Measurements from ENCODE around the gene CCDC71.

The CCDC71 gene

DNA sequence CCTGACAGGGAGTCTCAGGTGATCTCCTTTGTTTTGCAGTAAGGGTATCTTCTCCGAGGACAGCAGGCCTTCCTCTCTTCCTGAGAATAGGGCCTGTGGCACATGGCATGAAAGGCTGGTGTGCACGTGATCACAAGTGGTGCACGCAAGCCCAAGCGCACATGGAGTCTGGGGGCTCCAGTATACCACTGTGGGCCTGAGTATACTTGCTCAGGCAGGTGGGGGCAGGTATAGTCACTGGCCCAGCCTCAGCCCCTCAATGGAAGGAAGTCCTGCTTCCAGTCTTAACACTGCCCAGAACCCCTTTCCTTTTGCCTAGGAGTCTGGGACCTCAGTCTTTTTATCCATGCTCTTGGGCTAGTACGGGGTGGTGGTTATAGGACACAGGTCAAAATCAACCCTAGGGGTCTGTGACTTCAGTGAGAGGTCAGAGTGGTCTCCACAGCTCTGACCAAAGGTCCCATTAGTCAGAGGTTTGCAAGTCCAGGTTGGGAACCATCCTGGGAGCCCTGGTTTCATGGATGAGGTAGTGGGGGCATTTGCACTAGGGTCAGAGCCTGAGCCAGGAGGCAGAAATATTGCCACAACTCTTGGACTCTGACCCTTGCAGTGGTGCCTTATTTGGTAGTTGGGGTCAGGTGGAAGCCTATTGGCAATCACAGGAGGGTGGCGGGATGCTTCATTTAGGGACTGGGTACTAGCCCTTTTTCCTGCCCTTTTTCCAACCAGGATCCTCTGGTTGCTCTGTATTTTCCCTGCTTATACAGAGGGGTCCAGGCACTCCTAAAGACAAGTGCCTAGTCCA is 823 bp upstream of the CCDC71 start:
- no peak for DNase-seq

GRCh38 chr3:49164983-49165720 is 979 bp downstream of the CCDC71 start:
- DNase-seq = no peak

DNA sequence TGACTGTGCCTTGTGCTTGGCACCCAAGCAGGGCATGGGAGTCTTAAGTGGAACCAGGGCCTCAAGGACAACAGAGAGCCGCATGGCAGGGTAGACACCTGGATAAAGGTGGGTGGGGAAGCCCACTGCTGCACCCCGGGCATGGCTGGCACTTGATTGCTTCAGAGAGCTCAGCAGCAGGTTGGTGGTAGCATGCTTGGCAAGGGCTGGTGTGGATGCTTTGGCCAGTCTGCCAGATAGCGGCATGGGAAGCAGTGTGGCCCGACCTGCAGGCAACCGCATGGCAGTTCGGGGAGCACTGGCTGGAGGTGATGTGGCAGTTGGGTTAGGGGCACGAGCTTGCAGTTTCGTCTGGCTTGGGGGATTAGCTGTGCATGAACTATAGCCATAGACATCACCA is 2.5 kb downstream of the CCDC71 start:
- no peak for DNase-seq

DNA sequence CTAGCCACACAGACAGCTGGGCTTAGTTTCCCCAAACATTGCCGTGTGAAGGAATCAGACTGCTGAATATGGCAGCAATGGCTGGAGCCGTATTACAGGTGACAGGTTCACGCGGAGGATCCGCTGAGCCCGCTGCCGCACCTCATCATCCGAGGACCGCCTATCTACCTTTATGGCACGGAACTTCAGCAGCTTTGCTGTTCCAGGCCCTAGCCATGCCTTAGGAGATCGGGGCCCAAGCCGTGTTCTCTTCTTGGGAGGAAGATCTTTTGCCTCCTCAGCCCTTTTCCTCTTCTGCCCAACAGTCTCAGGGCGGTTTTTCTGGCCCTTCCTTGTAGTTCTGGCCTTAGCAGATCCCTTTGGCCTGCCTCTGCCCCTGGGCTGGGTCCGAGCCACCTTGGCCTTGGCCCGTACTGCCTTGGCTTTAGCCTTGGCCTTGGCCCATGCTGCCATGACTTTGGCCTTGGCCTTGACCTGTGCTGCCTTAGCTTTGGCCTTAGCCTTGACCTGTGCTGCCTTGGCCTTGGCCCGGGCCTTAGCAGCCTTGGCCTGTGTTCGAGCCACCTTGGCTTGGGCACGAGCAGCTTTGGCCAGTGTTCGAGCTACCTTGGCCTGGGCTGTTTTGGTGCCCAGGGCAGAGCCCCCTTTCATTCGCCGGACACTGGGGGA is 3.2 kb downstream of the CCDC71 start:
- no peak for DNase-seq

GRCh38 chr3:49161808-49162530 is 4.2 kb downstream of the CCDC71 start:
- no peak for DNase-seq

DNA sequence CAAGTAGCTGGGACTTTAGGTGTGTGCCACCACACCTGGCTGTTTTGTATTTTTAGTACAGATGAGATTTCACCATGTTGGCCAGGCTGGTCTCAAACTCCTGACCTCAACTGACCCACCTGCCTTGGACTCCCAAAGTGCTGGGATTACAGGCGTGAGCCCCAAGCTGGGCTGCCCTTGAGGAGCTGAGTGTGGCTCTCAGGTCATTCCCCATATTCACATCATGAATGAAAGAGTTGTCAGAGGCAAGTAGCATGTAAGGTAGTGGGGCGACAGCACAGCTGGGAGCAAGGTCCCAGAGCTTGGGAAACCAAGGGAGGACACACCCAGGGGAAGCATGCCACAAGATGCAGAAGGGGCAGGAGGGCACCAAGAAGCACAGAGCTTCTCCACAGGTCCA is 4.9 kb downstream of the CCDC71 start:
- no peak for DNase-seq

GRCh38 chr3:49158792-49159191 is 7.3 kb downstream of the CCDC71 start:
- DNase-seq = peak; percentile 91

DNA sequence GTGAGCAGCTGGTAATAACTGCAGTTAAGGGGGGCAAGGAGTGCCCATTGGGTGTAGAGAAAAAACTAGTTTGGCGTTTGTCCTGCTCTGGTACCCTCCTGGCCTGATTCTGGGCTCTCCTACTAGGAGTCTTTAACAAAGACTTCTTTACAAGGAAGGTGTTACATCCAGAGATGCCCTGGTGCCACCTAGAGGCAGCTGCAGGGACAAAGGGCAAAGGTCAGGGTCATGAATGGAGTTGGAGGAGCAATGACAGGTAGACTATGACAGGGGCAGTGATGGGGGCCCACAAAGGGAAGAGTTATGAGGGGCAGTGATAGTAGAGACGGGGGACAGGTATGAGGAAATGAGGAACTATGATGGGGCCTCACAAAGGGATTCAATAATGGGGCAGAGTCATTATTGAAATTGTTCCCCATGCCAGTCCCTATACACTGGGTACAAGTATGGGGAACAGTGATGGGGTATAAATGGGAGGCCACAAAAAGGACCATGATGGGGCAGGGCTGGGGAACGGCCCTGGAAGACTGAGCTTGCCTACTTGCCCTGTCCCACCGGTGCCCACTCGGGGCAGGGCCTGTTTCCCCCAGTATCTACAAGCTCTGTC is 7.9 kb downstream of the CCDC71 start:
- peak; percentile 18 for DNase-seq

- no peak for DNase-seq
Observed at GRCh38 chr3:49157289-49157688, 8.8 kb downstream of the CCDC71 start.

DNA sequence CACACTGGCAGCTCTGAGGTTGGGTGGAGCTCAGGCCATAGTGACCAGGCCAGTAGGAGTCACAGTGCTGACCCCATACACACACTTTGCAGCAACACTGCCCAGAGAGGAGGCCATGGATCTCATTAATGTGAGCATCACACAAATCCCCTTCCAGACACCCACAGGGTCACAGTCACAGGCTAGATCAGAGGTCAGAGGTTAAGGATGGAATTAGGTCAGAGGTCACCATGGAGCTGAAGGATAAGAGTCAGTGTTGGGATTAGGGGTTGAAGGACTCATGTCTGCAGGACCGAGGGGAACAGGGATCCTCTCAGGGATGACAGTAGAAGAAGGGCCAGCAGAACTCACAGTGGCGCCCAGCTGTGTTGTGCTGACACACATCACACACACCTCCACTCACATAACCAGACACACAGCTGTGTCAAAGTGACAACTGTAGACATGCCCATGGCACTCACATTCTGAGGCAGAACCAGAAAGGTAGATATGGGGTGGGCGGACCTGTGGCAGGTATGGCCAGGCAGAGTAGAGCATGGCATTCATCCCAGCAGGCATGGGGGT is 12.7 kb downstream of the CCDC71 start:
- no peak for DNase-seq

DNA sequence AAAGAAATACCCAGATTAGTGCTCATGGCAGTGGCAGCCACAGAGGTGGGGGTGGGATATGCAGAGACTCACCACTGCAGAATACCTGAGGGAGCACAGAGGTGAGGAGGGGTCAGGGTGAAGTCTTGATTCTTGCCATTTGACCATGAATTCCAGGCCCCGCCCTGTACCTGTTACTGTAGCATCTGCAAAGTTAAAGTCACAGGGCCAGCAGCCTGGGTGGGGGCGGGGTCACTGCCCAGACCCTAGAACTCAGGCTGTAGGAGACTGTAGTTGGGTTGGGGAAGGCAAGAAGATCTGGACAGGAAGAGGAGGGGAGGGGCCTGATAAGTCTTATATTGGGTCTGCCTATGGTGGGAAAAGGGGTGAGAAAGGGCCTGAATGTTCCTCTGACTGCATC is 14.5 kb downstream of the CCDC71 start:
- no peak for DNase-seq

DNA sequence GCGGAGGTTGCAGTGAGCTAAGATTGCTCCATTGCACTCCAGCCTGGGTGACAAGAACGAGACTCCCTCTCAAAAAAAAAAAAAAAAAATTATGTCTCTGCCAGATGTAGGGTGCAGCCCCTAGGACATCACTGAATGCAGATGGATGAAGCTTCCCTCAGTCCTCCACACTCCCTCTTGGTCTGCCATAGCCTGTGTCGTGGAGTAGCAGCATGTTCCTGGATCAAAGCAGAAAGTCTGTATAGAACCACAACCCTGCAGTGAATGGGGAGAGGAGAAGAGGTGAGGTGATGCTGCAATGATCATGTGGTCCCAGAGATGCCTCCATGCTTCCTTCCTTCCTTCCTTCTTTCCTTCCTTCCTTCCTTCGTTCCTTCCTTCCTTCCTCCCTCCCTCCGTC is 18.0 kb downstream of the CCDC71 start:
- no peak for DNase-seq

GRCh38 chr3:49140080-49140479 is 26.1 kb downstream of the CCDC71 start:
- DNase-seq = no peak

- DNase-seq = no peak
Observed at GRCh38 chr3:49135499-49135898, 30.6 kb downstream of the CCDC71 start.

DNA sequence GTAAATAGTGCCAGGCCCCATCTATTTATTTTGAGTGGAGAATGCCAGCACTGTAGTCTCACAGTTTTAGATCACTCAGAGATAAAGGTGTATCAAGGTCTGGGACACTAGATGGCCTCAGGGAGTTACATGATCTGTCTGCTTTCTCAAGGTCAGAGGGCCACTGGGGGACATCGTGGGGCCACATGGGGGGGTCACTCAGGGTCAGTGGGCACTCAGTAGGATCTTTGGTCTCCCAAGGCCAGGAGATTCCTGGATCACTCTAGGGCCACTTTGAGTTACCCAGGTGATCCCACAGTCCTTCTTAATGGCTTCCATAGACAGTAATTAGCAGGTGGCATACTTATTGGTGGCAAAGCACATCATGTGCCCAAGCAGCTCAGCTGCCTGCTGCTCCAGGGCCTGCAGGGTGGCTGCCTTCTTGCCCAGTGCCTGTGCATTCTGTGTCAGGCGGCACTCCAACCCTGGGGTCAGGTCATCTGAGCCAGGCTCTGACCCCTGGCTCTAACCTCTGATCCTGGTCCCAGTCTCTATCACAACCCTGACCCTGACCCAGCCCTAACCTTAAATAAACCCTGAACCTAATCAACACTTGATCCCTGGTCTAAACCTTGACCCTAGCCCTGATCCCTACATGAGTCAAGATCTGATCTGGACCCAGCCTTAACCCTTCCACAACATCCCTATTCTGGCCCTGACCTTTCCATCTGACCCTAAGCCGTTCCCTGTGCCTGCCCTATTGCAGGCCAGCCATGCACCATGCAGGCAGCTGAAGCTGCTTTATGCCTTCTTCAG is 31.5 kb downstream of the CCDC71 start:
- DNase-seq = peak; percentile 5

GRCh38 chr3:49133226-49133951 is 32.7 kb downstream of the CCDC71 start:
- peak; percentile 93 for DNase-seq

DNA sequence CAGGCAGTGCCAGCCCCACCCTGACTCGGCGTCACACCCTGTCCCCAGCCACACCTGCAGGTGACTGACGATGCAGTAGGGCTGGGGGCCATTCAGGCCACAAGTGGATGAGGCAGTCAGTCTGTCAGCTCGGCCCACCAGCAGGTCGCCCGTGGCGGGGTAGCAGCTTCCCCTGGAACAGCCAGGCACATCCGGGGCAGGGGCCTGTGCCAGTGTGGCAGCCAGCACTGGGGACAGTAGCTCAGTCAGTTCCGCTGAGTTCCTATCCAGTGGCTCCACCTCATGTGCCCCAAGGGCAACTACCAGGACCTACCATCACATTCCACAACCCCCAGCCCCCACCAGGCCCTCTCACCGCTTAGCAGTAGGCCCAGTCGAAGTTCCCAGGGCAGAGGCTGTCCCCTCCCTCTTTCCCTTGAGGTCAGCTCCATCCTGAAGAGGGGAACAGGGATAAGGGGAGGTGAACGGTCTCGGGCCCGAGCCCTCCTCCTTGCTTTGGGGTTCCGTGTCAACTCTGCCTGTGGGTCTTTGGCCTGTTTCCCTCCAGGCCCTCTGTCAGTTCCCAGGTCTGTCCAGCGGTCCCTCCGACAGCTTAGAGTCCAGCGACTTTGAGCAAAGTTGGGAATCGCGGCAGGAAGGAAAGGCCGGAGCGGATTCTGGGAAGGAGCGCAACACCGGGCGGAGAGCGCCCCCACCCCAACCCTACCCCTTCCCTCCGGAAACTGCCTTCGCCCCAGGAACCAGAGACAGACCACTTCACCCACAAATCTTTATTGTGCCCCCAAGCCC is 33.5 kb downstream of the CCDC71 start, which contains the start of gene LAMB2:
LAMB2 (minus strand) TSS at position 614 of the 789 bp plus-strand sequence; CDS start at position 431, 183 bp downstream.
- peak; percentile 58 for DNase-seq

GRCh38 chr3:49132073-49132436 is 34.1 kb downstream of the CCDC71 start:
- no peak for DNase-seq

- DNase-seq = no peak
Observed at GRCh38 chr3:49131576-49131975, 34.6 kb downstream of the CCDC71 start.

DNA sequence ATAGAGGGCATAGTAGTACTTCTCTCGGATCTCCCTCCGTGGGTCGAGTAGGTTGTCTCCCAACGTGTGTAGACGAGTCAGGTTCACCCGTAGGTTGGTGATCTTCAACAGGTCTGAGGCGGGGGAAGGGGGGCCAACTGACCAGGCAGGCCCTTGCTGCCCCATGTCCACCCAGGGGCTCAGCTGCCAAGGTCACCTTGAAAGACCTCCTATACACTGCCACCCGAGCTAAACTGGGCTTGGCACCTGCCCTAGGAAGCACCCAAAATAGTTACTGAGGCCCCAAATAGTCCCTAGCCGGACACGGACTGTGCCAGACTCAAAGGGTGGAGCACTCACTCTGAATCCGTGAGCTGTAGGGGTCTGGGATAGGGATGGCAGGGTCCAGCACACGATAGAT is 35.1 kb downstream of the CCDC71 start:
- DNase-seq = no peak
